HG03575 (cell line): Measurements from ENCODE around the gene ARHGDIA.

ENCODE experiments used
- ATAC-seq: cut with Tn5 transposase; IDR thresholded peaks from one replicate; pipeline ENCODE4 v1.9.1; 2021; ENCODE audit not compliant: unreplicated experiment, insufficient number of reproducible peaks, low FRiP score; ENCODE audit errors: extremely low read depth

ARHGDIA gene

DNA sequence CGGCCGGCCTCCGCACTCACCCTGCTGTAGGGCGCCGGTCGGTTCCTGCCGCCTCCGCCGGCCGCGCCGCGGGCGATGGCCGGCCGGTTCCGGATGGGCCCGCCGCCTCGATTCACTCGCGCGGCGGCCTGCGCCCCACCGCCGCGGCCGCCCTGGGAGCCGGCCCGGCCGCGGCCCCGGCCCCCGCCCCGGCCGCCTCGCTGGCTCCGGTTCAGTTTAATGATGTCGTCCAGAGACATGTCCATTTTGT lies 20.1 kb upstream of the ARHGDIA start:
- no peak for ATAC-seq

GRCh38 chr17:81890447-81891302 lies 19.5 kb upstream of the ARHGDIA start:
- ATAC-seq: no peak

DNA sequence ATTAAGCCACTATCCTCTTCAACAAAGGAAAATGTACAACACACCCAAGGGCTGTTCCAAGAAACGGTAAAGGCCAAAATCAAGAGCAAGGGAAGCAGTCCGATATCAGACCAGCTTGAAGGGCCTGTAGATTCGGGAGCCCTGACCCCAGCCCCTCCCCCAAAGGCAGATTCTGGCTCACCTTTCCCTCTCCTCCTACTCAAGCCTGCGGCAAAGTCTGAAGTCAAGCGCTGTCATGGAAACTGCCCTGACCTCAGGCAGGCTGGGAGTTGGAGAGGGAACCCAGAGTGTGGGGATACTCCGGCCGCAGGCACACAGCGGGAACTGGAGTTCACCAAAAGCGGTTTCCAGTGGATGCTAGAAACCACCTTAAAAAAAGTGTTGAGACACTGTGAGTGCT lies 18.5 kb upstream of the ARHGDIA start:
- ATAC-seq: no peak

GRCh38 chr17:81888988-81889595 lies 18.0 kb upstream of the ARHGDIA start:
- ATAC-seq: no peak

GRCh38 chr17:81888105-81888987 lies 17.2 kb upstream of the ARHGDIA start:
- ATAC-seq: no peak

GRCh38 chr17:81885869-81886548 lies 14.9 kb upstream of the ARHGDIA start:
- no peak for ATAC-seq

DNA sequence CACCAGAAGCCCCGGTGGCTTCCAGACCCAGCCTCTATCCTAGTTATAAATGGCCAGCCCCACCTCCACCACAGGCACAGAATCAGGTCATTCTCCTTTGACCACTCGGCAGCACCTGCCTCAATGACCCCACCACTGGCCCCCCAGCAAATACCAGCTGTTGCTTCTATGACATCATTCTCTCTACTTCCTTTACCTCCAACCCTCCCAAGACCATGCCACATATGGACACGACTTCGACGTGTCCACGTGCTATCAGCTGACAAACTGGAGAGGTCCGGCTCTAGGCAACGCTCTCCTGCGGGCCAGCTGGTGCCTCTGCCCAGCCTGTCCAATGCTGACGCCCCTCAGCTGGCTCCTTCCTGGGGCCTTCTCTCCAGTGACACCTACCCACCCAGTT lies 14.3 kb upstream of the ARHGDIA start:
- ATAC-seq: no peak

DNA sequence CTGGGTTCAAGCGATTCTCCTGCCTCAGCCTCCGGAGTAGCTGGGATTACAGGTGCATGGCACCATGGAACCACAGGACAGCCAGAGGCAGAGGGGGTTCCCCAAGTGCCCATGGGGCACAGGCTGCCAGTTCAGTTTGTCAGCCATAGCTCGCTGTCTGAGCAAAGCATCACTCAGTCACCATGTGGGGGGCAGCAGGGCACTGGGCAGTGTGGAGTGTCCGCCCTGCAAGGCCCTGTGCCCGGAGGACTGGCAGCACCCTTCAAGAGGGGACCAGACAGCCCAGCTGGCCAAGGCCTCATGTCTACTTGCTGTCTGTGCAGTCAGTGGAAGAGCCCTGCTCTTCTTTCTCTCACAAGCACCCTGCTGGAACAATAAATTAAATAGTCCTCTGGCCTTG lies 13.8 kb upstream of the ARHGDIA start:
- ATAC-seq: no peak

GRCh38 chr17:81884520-81884919 lies 13.4 kb upstream of the ARHGDIA start:
- ATAC-seq: no peak

DNA sequence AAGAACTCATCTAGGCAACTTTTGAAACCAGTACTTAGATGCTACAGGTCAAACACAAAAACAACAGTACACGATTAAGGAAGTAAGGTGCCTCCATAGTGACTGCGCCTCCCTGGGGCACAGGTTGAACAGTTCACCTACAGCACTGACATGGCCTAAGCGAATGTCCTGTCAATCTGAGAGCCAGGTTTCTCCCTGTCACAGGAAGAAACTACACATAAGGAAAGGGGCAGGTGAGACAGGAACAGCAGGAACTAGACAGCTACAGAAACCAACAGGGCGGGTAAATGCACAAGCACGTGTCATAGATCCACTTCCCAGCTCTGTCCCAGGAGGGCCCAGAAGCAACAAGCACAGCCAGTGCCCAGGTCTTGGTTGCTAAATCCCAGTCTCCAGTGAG lies 8.0 kb upstream of the ARHGDIA start:
- ATAC-seq: no peak

DNA sequence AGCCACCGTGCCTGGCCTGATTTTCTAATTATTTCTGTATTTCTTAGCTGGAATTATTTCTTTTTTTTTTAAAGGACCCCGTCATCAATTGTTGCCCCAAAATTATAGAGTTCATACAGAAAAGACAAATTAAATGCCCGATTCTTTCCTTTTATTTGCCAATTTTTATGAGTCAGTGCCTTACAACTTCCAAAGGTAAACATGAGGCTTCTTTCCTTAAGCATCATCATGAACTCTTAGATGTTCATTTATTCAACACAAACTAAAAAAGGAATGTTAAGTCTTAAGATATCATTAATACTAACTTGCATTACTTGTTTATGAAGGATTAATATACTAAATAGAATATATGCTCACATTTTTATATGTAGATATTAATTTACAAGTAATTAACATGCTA lies 7.2 kb upstream of the ARHGDIA start:
- ATAC-seq: no peak

DNA sequence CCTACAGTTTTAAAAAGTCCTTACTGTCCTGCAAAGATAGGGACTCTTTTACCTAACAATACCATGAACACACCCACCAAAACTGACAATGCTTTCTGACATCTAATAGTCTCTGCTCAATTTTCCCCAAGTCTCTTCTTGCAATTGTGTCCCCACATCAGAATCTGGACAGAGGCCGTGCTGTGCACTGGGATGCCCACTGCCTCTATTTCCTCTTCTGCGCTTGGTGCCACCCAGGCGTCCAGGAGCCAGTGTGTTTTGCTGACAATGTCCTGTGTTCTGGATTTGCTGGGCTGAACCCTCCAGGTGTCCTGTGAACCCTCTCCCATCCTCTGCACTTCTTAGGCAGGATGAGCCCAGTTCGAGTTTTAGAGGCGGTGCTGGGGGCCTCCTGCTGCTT lies 6.4 kb upstream of the ARHGDIA start:
- no peak for ATAC-seq

DNA sequence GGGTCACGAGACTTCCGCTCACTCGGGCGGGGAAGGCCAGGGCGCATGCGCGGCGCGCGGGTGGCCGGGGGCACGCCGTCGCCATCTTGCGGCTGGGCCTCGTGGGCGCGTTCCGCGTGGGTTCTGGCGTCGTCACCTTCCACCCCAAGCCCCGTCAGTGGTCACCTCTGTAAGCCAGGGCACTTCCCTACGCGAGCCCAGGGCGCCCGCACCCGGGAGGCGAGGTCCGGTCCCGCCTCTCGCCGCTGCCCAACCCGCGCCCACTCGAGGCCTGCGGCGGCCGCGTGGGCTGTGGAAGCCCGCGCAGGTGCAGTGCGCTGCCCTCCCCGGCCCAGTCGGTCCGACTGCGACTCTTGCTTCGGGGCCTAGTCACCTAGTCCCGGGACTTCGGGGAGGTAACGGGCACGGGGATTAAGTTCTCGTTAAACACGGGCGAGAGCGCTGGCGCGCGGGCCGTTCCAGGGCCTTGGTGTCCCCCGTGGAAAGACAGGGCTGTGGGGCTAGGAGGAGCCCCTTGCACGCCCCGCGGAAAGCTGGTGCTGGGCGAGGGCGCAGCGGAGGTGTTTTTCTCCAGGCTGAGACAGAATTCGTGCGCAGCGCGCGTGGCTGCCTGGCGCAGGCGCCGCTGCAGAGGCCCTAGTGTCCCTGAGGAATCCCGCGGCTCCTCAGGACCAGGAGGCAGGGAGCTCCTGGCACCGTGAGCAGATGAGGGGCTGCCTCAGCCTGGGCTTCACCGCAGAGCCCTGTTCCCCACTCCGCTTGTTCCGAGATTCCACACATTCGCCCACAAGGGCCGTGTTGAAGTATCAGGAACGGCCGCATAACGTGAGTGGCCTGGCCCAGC lies 472 bp upstream of the ARHGDIA start:
- ATAC-seq: no peak

- ATAC-seq: no peak
Measured at GRCh38 chr17:81870131-81870980, 781 bp downstream of the ARHGDIA start.

DNA sequence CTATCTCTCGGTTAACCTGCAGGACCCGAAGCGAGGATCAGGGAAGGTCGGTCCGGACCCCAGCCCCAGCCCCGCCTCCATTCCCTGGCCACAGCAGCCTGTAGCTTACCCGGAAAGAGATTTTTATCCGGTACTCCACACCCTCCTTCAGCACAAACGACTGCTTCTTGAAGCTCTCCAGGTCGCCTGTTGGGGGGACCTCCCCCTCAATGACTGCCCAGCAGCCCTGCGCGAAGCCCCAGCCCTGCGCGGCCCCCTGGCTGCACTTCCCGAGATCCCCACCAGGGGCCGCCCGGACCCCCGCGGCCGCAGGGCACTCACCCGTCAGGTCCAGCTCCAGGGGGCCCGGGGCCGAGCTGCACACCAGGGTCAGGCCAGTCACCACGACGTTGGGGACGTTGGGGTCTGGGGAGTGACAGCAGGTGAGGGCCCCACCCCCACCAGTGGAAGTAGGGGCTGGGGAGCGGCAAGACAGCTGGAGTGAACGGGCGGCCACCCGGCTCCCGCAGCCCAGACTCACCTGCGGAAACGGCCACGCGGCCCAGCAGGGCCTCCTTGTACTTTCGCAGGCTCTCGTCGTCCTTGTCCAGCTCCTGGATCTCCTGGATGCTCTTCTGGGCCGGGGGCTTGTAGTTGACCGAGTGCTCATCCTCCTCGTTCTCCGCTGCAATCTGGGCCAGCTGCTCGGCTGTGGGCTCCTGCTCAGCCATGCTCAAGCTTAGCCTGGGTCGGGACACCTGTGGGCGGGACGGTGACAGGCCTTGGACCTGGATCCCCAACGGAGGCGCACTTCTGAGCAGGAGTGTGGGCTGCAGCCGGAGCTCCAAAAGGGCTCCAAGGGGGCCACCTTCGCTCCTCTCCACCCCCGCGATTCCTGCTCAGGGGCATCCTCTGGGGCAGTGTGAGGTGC lies 1.7 kb downstream of the ARHGDIA start:
- no peak for ATAC-seq

GRCh38 chr17:81868674-81869220 lies 2.4 kb downstream of the ARHGDIA start:
- no peak for ATAC-seq
